Thyroid gland (tissue), 4 donors: ENCODE data around the gene PIBF1. TPM values are rescaled to one million over a fixed set of nuclear protein-coding genes. Genes with fewer than 3 reads are reported as not detected.
"Not testable (repeated sequence)": the region's sequence is repeated elsewhere in the genome, so short reads cannot be mapped to it uniquely, and the experiment has no call there.

Experiments
- DNase-seq, 2 donors: peaks; one replicate each; pipeline ENCODE4 v3.0.0-alpha.2; 2019
- H3K27ac ChIP-seq, 3 donors: fragments of 200-600 bp; sonication (generic); 1 replicate in 2 of 3; 2 replicates in 1 of 3; pipeline ENCODE4 v1.5.1; 2016 to 2019; ENCODE audit warnings: mild to moderate bottlenecking in 1 of 3, moderate library complexity in 1 of 3
- H3K27me3 ChIP-seq: fragments of 200-600 bp; sonication (generic); one replicate; pipeline ENCODE4 v1.5.1; 2019
- H3K36me3 ChIP-seq, 2 donors: fragments of 200-600 bp; sonication (generic); one replicate each; pipeline ENCODE4 v1.5.1; 2016 to 2019
- H3K4me1 ChIP-seq, 2 donors: fragments of 200-600 bp; sonication (generic); one replicate each; pipeline ENCODE4 v1.5.1; 2017 to 2019
- H3K4me3 ChIP-seq, 3 donors: fragments of 200-600 bp; sonication (generic); replicated peaks in 1 of 3; 1 replicate in 2 of 3; 2 replicates in 1 of 3; pipeline ENCODE4 v1.5.1; 2016; ENCODE audit warnings: mild to moderate bottlenecking in 1 of 3
- H3K9me3 ChIP-seq: fragments of 200-600 bp; sonication (generic); one replicate; pipeline ENCODE4 v1.5.1; 2017
- POLR2A ChIP-seq, 2 donors: fragments of 450-650 bp; IDR thresholded peaks; one replicate each; pipeline ENCODE4 v1.6.1; 2017; ENCODE audit warnings: antibody characterized with exemption in 2 of 2, mild to moderate bottlenecking in 2 of 2, moderate library complexity in 1 of 2
- WGBS, 2 donors: methylation state at CpG; one replicate each; pipeline ENCODE4 v1.1.5; 2017; 5-methylcytosine and 5-hydroxymethylcytosine counted together
- intact Hi-C: fragments of 100-400 bp; cut with DNase I; formaldehyde crosslinking; loops from one replicate; pipeline ENCODE4 v1.15.1; 2023
- total RNA-seq, 4 donors: library from RNA; depleted of rRNA; stranded (reverse); fragments of >200 nt; gene quantifications; one replicate each; pipeline ENCODE4 v1.2.3, GENCODE V29; 2016
- TF ChIP-seq, protein P1 (sequence below), 6 experiments: fragments of 200-600 bp in 3 of 6; fragments of 450-650 bp in 3 of 6; sonication (generic) in 3 of 6; IDR thresholded peaks; one replicate each; pipeline ENCODE4 v1.5.1; 2016 to 2019; ENCODE audit warnings: antibody characterized with exemption in 6 of 6, mild to moderate bottlenecking in 2 of 6, inconsistent platforms in 1 of 6, moderate library complexity in 1 of 6

PIBF1 gene
- total RNA-seq, 4 donors from 2014 or later, result 30.2 to 51.4 (median 37.5) TPM

DNA sequence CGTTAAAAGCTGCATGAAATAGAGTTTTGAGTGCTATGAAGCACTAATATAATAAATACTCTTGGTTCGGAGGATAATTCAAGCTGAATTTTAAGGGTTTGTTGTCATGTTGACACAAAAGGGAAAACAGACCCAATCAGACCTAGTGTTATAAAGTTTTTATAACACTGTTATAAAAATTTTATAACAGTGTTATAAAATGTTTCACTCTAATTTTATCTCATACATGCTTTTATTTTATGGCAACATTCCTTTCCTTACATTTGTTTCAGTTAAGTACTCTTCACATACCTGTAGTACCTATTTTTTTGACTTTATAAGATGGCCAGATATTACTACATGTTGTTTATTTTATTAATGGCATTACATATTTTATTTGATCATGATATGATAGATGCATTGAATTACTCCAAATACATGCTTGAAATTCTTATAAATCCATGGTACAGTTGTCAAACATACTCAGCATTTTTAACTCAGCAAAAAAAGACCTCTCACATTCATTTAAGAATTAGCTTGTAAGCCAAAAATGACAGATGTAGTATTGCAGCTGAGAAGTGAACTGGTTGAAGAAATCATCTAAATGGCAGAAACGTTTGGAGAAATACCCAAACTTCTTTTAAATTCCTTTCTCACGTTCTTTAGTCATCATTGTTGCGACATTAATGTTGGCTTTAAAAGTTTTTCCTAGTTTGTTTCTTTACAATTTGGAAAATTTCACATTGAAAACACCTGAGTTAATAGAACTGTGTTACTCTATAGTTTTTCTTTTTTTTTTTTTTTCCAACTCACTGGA is 104.5 kb downstream of the PIBF1 start:
- intact Hi-C loops, result no loop called here
- no peaks in the 10 kb centered on the region for H3K9me3 ChIP-seq
- H3K27me3 ChIP-seq, result no peaks in the 10 kb centered on the region
- TF ChIP-seq, protein P1, sequence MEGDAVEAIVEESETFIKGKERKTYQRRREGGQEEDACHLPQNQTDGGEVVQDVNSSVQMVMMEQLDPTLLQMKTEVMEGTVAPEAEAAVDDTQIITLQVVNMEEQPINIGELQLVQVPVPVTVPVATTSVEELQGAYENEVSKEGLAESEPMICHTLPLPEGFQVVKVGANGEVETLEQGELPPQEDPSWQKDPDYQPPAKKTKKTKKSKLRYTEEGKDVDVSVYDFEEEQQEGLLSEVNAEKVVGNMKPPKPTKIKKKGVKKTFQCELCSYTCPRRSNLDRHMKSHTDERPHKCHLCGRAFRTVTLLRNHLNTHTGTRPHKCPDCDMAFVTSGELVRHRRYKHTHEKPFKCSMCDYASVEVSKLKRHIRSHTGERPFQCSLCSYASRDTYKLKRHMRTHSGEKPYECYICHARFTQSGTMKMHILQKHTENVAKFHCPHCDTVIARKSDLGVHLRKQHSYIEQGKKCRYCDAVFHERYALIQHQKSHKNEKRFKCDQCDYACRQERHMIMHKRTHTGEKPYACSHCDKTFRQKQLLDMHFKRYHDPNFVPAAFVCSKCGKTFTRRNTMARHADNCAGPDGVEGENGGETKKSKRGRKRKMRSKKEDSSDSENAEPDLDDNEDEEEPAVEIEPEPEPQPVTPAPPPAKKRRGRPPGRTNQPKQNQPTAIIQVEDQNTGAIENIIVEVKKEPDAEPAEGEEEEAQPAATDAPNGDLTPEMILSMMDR (IDR thresholded peaks at IDR 0.05), result no peak
- no peak for DNase-seq
- H3K4me3 ChIP-seq, result no peak overlapping the region
- WGBS, 2 donors, result 85 to 88% methylated on average over 5 of the region's 5 CpGs
- H3K27ac ChIP-seq, result no peak overlapping the region
- H3K36me3 ChIP-seq, result no peaks in the 10 kb centered on the region
- no peaks in the 10 kb centered on the region for H3K4me1 ChIP-seq

DNA sequence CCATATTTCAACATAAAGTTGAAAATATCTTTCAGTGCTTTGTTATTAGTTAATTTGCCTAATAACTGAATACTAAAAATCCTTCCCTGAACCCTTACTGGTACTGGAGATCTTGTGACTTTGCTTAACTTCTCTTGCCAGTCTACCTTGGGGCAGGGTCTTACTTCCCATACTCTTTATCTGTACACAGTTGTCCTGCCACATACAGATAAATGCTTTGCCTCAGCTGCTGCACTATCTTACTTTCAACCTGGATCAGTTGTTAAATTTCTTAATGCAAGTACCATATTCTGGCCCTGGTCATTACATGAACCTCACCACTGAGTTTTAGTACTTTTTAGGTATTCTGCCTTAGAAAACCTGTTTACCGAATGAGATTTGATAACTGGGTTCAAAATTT is 107.6 kb downstream of the PIBF1 start:
- Histone ChIP-seq H3K9me3 (no peaks in the 10 kb centered on the region), H3K4me3 (no peak overlapping the region), H3K36me3 (no peaks in the 10 kb centered on the region), H3K27me3 (no peaks in the 10 kb centered on the region), H3K27ac (no peak overlapping the region), H3K4me1 (no peaks in the 10 kb centered on the region)
- no peak for DNase-seq
- TF ChIP-seq POLR2A (IDR thresholded peaks at IDR 0.05), result no peak
- TF ChIP-seq, protein P1 (IDR thresholded peaks at IDR 0.05), result no peak
- intact Hi-C loops, result no loop called here
- 98 to 100% methylated on average over 1 of the region's 1 CpG for WGBS, 2 donors

DNA sequence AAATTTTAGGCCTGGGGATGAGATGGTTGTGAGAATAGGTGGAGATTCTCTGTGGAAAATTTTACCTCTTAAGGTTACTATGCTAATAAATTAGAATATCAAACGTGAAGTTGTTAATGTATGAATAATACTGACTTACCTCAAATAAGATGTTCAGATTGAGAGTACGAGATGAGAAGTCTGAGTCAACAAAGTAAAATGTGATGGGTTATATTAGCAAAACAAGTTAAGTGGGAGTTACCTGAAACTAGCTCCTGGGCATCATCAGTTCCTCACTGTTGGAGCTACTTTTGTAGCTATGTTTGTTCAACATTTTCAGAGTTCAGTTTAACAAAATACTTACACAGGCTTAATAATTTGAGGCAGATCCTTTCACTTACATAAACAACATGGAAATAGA is 108.6 kb downstream of the PIBF1 start:
- no peak overlapping the region for H3K4me3 ChIP-seq
- H3K27me3 ChIP-seq, result no peaks in the 10 kb centered on the region
- no peak overlapping the region for H3K27ac ChIP-seq
- intact Hi-C loops, result no loop called here
- no peaks in the 10 kb centered on the region for H3K4me1 ChIP-seq
- no peak for DNase-seq
- WGBS, 2 donors, result 88 to 91% methylated on average over 2 of the region's 2 CpGs
- H3K9me3 ChIP-seq, result no peaks in the 10 kb centered on the region
- TF ChIP-seq, protein P1 (IDR thresholded peaks at IDR 0.05), result no peak
- TF ChIP-seq POLR2A (IDR thresholded peaks at IDR 0.05), result no peak
- peaks cover 0 to 1% of the 10 kb centered on the region in 2 donors for H3K36me3 ChIP-seq

DNA sequence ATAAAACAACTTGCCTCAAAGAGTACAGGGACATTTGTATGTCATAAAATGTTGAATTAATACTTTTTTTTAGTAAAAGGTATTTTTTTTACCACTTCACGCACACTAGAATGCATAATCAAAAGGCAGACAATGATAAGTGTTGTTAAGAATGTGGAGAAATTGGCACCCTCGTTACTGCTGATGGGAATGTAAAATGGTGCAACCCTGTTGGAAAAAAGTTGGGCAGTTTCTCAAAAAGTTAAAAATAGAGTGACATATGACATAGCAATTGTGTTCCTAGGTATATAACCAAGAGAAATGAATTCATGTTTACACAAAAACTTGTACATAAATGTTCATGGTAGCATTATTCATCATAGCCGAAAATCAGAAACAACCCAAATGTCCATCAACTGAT is 109.5 kb downstream of the PIBF1 start:
- no peak overlapping the region for H3K27ac ChIP-seq
- H3K9me3 ChIP-seq, result no peaks in the 10 kb centered on the region
- TF ChIP-seq POLR2A (IDR thresholded peaks at IDR 0.05), result no peak
- TF ChIP-seq, protein P1 (IDR thresholded peaks at IDR 0.05), result no peak
- H3K4me3 ChIP-seq, result no peak overlapping the region
- no peaks in the 10 kb centered on the region for H3K27me3 ChIP-seq
- H3K4me1 ChIP-seq, result no peaks in the 10 kb centered on the region
- WGBS, 2 donors, result 97% methylated on average over 3 of the region's 3 CpGs
- intact Hi-C loops, result no loop called here
- H3K36me3 ChIP-seq, result peaks cover 0 to 9% of the 10 kb centered on the region in 2 donors
- no peak for DNase-seq

DNA sequence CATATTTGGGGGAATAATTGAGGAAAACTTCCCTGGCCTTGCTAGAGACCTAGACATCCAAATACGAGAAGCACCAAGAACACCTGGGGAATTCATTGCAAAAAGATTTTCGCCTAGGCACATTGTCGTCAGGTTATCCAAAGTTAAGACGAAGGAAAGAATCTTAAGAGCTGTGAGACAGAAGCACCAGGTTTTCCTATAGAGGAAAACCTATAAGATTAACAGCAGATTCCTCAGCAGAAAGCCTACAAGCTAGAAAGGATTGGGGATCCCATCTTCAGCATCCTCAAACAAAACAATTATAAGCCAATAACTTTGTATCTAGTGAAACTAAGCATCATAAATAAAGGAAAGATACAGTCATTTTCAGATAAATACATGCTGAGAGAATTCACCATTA is 114.9 kb downstream of the PIBF1 start:
- Histone ChIP-seq H3K36me3 (peaks cover 0 to 9% of the 10 kb centered on the region in 2 donors), H3K9me3 (no peaks in the 10 kb centered on the region), H3K27me3 (no peaks in the 10 kb centered on the region), H3K4me3 (no peak overlapping the region), H3K27ac (no peak overlapping the region), H3K4me1 (no peaks in the 10 kb centered on the region)
- intact Hi-C loops, result no loop called here
- WGBS, 2 donors, result 97 to 98% methylated on average over 4 of the region's 4 CpGs
- no peak for TF ChIP-seq POLR2A (IDR thresholded peaks at IDR 0.05)
- DNase-seq, result no peak

DNA sequence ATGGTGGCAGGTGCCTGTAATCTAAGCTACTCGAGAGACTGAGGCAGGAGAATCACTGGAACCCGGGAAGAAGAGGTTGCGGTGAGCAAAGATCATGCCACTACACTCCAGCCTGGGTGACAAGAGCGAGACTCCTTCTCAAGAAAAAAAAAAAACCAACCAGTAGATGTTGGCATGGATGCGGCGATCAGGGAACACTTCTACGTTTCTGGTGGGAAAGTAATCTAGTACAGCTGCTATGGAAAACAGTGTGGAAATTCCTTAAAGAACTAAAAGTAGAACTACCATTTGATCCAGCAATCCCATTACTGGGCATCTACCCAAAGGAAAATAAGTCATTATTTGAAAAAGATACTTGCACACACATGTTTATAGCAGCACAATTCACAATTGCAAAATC is 119.6 kb downstream of the PIBF1 start:
- intact Hi-C loops, H3K4me3 ChIP-seq, DNase-seq, H3K27me3 ChIP-seq, H3K4me1 ChIP-seq, H3K9me3 ChIP-seq, H3K36me3 ChIP-seq, H3K27ac ChIP-seq: not testable (repeated sequence)
- 84 to 96% methylated on average over 7 of the region's 7 CpGs for WGBS, 2 donors
